H9 (cell line): Measurements from ENCODE around the gene VRK1. TPM values are rescaled to one million over a fixed set of nuclear protein-coding genes. Genes with fewer than 3 reads are reported as not detected.

Experiments
- DNase-seq: peaks from one replicate; pipeline ENCODE4 v3.0.0-alpha.2; 2017
- H2AFZ ChIP-seq: one replicate; pipeline ENCODE4 v1.6.1; 2013; ENCODE audit warnings: mild to moderate bottlenecking, low read length, control low read depth, moderate library complexity
- H2AK5ac ChIP-seq: 2 replicates; pipeline ENCODE4 v1.6.1; 2013; ENCODE audit warnings: low read length, control low read depth, mixed read lengths; ENCODE audit not compliant: insufficient read length
- H2BK120ac ChIP-seq: one replicate; pipeline ENCODE4 v1.6.1; 2013; ENCODE audit warnings: low read depth, mild to moderate bottlenecking, low read length, control low read depth, inconsistent platforms; ENCODE audit not compliant: poor library complexity, severe bottlenecking
- H2BK12ac ChIP-seq: 2 replicates; pipeline ENCODE4 v1.6.1; 2013; ENCODE audit warnings: low read length, control low read depth, mixed read lengths, low read depth; ENCODE audit not compliant: insufficient read length
- H2BK15ac ChIP-seq: 2 replicates; pipeline ENCODE4 v1.6.1; 2013; ENCODE audit warnings: low read depth, low read length, control low read depth
- H2BK20ac ChIP-seq: one replicate; pipeline ENCODE4 v1.6.1; 2013; ENCODE audit warnings: low read depth, mild to moderate bottlenecking, low read length, control low read depth, inconsistent platforms; ENCODE audit not compliant: poor library complexity, severe bottlenecking
- H2BK5ac ChIP-seq: 2 replicates; pipeline ENCODE4 v1.6.1; 2013; ENCODE audit warnings: low read length, control low read depth, mixed read lengths; ENCODE audit not compliant: insufficient read length
- H3K14ac ChIP-seq: 2 replicates; pipeline ENCODE4 v1.6.1; 2013; ENCODE audit warnings: low read length, control low read depth; ENCODE audit not compliant: insufficient read depth
- H3K18ac ChIP-seq: 2 replicates; pipeline ENCODE4 v1.6.1; 2013; ENCODE audit warnings: low read depth, mild to moderate bottlenecking, mixed read lengths, low read length, control low read depth; ENCODE audit not compliant: insufficient read length
- H3K23ac ChIP-seq: 2 replicates; pipeline ENCODE4 v1.6.1; 2013; ENCODE audit warnings: low read length, control low read depth, mixed read lengths, low read depth; ENCODE audit not compliant: insufficient read length
- H3K23me2 ChIP-seq: 2 replicates; pipeline ENCODE4 v1.6.1; 2013; ENCODE audit warnings: low read depth, mild to moderate bottlenecking, mixed read lengths, low read length, control low read depth; ENCODE audit not compliant: insufficient read length, poor library complexity, severe bottlenecking
- H3K27ac ChIP-seq: 2 replicates; pipeline ENCODE4 v1.5.1; 2013; ENCODE audit warnings: low read length, control low read depth, mixed read lengths, low read depth; ENCODE audit not compliant: insufficient read length
- H3K27me3 ChIP-seq: 2 replicates; pipeline ENCODE4 v1.6.1; 2013; ENCODE audit warnings: low read length, control low read depth, inconsistent platforms; ENCODE audit not compliant: insufficient read depth
- H3K4ac ChIP-seq: 2 replicates; pipeline ENCODE4 v1.6.1; 2013; ENCODE audit warnings: low read depth, mild to moderate bottlenecking, control low read depth, inconsistent platforms, low read length, moderate library complexity
- H3K4me1 ChIP-seq: 2 replicates; pipeline ENCODE4 v1.6.1; 2013; ENCODE audit warnings: low read length, control low read depth, inconsistent platforms; ENCODE audit not compliant: insufficient read depth
- H3K4me2 ChIP-seq: 2 replicates; pipeline ENCODE4 v1.6.1; 2013; ENCODE audit warnings: low read length, control low read depth, mixed read lengths; ENCODE audit not compliant: insufficient read length, insufficient read depth
- H3K56ac ChIP-seq: 2 replicates; pipeline ENCODE4 v1.6.1; 2013; ENCODE audit warnings: low read depth, mild to moderate bottlenecking, mixed read lengths, low read length, control low read depth; ENCODE audit not compliant: insufficient read length
- H3K79me1 ChIP-seq: 2 replicates; pipeline ENCODE4 v1.6.1; 2013; ENCODE audit warnings: low read depth, mild to moderate bottlenecking, moderate library complexity, low read length, control low read depth, inconsistent platforms; ENCODE audit not compliant: insufficient read depth, poor library complexity, severe bottlenecking
- H3K79me2 ChIP-seq: 2 replicates; pipeline ENCODE4 v1.6.1; 2013; ENCODE audit warnings: low read length, control low read depth, inconsistent platforms; ENCODE audit not compliant: insufficient read depth
- H3K9ac ChIP-seq: 2 replicates; pipeline ENCODE4 v1.6.1; 2013; ENCODE audit warnings: low read length, control low read depth, mixed read lengths; ENCODE audit not compliant: insufficient read length; ENCODE audit errors: extremely low read depth
- H3K9me3 ChIP-seq: one replicate; pipeline ENCODE4 v1.6.1; 2013; ENCODE audit warnings: low read depth, low read length, inconsistent platforms; ENCODE audit not compliant: control insufficient read depth
- H3T11ph ChIP-seq: one replicate; pipeline ENCODE4 v1.6.1; 2013; ENCODE audit warnings: mild to moderate bottlenecking, low read length, control low read depth, inconsistent platforms
- H4K20me1 ChIP-seq: one replicate; pipeline ENCODE4 v1.6.1; 2013; ENCODE audit not compliant: control insufficient read depth, insufficient read length, insufficient read depth
- H4K5ac ChIP-seq: 2 replicates; pipeline ENCODE4 v1.6.1; 2013; ENCODE audit warnings: low read depth, mild to moderate bottlenecking, mixed read lengths, low read length, control low read depth; ENCODE audit not compliant: insufficient read length
- H4K8ac ChIP-seq: replicated peaks from 2 replicates; pipeline ENCODE4 v1.6.1; 2013; ENCODE audit warnings: low read length, control low read depth, mixed read lengths, low read depth; ENCODE audit not compliant: insufficient read length
- H4K91ac ChIP-seq: 2 replicates; pipeline ENCODE4 v1.6.1; 2013; ENCODE audit warnings: low read depth, mild to moderate bottlenecking, moderate library complexity, mixed read lengths, low read length, control low read depth; ENCODE audit not compliant: insufficient read length
- H3K27ac Mint-ChIP-seq, 3 experiments: 2 replicates in 2 of 3; 3 replicates in 1 of 3; pipeline ENCODE4 v1.8.0; 2020 to 2021; ENCODE audit warnings: mixed read lengths in 3 of 3, mild to moderate bottlenecking in 1 of 3, moderate library complexity in 1 of 3
- H3K27me3 Mint-ChIP-seq: 2 replicates; pipeline ENCODE4 v1.8.0; 2021; ENCODE audit warnings: low read depth, mild to moderate bottlenecking, moderate library complexity, mixed read lengths
- H3K36me3 Mint-ChIP-seq, 3 experiments: 2 replicates in 2 of 3; 3 replicates in 1 of 3; pipeline ENCODE4 v1.8.0; 2020 to 2021; ENCODE audit warnings: low read depth in 3 of 3, mixed read lengths in 3 of 3; ENCODE audit not compliant: insufficient read depth in 1 of 3
- H3K4me1 Mint-ChIP-seq, 2 experiments: 2 replicates each; pipeline ENCODE4 v1.8.0; 2020; ENCODE audit warnings: mixed read lengths in 2 of 2
- H3K4me3 Mint-ChIP-seq, 2 experiments: 2 replicates in 1 of 2; 3 replicates in 1 of 2; pipeline ENCODE4 v1.8.0; 2020 to 2021; ENCODE audit warnings: mild to moderate bottlenecking in 2 of 2, mixed read lengths in 2 of 2, moderate library complexity in 1 of 2
- H3K9me3 Mint-ChIP-seq, 2 experiments: 2 replicates in 1 of 2; 3 replicates in 1 of 2; pipeline ENCODE4 v1.8.0; 2020; ENCODE audit warnings: mild to moderate bottlenecking in 2 of 2, mixed read lengths in 2 of 2, moderate library complexity in 1 of 2
- WGBS: extraction: QIAGEN DNeasy Blood & Tissue Kit; methylation state at CpG from one replicate; pipeline ENCODE4 v1.1.7; 2013; ENCODE audit warnings: missing lambda C conversion rate, low lambda C conversion rate, mixed read lengths; ENCODE audit not compliant: insufficient read length; ENCODE audit errors: extremely low coverage; 5-methylcytosine and 5-hydroxymethylcytosine counted together
- total RNA-seq: library from RNA; stranded (reverse); gene quantifications from 2 replicates; pipeline ENCODE4 v1.2.1, GENCODE V29; 2021
- TF ChIP-seq, protein P1 (sequence below): fragments of 200-600 bp; sonication (generic); conservative IDR thresholded peaks from 3 replicates; pipeline ENCODE4 v1.8.0; 2021; ENCODE audit warnings: antibody characterized with exemption, mild to moderate bottlenecking

The VRK1 gene
- total RNA-seq, 1 experiment from 2014 or later: 55.7 TPM

DNA sequence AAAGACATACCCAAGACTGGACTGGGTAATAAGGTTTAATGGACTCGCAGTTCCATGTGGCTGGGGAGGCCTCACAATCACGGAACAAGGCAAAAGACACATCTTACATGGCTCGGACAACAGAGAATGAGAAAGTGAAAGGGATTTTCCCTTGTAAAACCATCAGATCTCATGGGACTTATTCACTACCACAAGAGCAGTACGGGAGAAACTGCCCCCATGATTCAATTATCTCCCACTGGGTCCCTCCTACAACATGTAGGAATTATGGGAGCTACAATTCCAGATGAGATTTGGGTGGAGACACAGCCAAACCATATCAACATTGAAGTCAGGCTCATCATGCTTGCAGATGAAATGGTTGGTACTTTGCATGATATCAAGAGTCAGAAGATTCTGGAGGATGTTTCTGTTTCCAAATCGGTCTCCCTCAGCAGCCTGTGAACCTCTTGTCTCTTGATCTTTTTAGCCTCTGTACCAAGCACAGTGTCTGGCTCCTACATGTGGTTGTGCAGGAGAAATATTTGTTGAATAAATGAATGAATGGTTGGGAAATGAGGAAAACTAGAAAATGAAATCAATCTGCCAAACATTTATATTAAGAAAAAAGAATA, 98.6 kb downstream of the VRK1 start:
- Histone ChIP-seq H3T11ph (no peak overlapping the region), H3K4ac (no peak overlapping the region), H3K14ac (no peak overlapping the region), H2BK20ac (no peak overlapping the region), H4K20me1 (no peaks in the 10 kb centered on the region), H3K9ac (no peak overlapping the region), H3K27ac (no peak overlapping the region), H3K27me3 (no peaks in the 10 kb centered on the region), H3K56ac (no peak overlapping the region), H3K79me2 (no peaks in the 10 kb centered on the region), H3K23ac (no peak overlapping the region), H2BK5ac (no peak overlapping the region), H2BK12ac (no peak overlapping the region), H3K4me1 (no peaks in the 10 kb centered on the region), H2BK120ac (no peak overlapping the region), H4K91ac (no peak overlapping the region), H3K23me2 (no peaks in the 10 kb centered on the region), H4K8ac (no peak overlapping the region), H3K79me1 (no peaks in the 10 kb centered on the region), H2AFZ (no peak overlapping the region), H3K18ac (no peak overlapping the region), H4K5ac (no peak overlapping the region), H3K9me3 (no peaks in the 10 kb centered on the region), H2BK15ac (no peak overlapping the region), H3K4me2 (no peak overlapping the region), H2AK5ac (no peak overlapping the region)
- H3K27ac Mint-ChIP-seq: peak overlapping the region in 1 of 3 experiments; percentile 23; a peak in 1 of 7 replicates
- no peaks in the 10 kb centered on the region for H3K9me3 Mint-ChIP-seq
- no peaks in the 10 kb centered on the region for H3K27me3 Mint-ChIP-seq
- TF ChIP-seq, protein P1, sequence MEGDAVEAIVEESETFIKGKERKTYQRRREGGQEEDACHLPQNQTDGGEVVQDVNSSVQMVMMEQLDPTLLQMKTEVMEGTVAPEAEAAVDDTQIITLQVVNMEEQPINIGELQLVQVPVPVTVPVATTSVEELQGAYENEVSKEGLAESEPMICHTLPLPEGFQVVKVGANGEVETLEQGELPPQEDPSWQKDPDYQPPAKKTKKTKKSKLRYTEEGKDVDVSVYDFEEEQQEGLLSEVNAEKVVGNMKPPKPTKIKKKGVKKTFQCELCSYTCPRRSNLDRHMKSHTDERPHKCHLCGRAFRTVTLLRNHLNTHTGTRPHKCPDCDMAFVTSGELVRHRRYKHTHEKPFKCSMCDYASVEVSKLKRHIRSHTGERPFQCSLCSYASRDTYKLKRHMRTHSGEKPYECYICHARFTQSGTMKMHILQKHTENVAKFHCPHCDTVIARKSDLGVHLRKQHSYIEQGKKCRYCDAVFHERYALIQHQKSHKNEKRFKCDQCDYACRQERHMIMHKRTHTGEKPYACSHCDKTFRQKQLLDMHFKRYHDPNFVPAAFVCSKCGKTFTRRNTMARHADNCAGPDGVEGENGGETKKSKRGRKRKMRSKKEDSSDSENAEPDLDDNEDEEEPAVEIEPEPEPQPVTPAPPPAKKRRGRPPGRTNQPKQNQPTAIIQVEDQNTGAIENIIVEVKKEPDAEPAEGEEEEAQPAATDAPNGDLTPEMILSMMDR: no peak
- DNase-seq: no peak
- no peak overlapping the region for H3K4me3 Mint-ChIP-seq
- no peaks in the 10 kb centered on the region for H3K4me1 Mint-ChIP-seq
- H3K36me3 Mint-ChIP-seq: no peaks in the 10 kb centered on the region; a peak in 2 of 7 replicates
- WGBS: no CpG with 5 or more reads among the region's 5 CpGs
